CD4-positive, alpha-beta memory T cell (primary cell): ENCODE results near the gene SUCNR1. TPM values are rescaled to one million over a fixed set of nuclear protein-coding genes. Genes with fewer than 3 reads are reported as not detected.
"Not testable (repeated sequence)": the region's sequence is repeated elsewhere in the genome, so short reads cannot be mapped to it uniquely, and the experiment has no call there.

Source experiments
- CTCF ChIA-PET: fragments of 350-600 bp; sonication (Branson Sonifier 250); formaldehyde crosslinking; loops from one replicate; lab custom pipeline; 2021; ENCODE audit warnings: inconsistent platforms; ENCODE audit not compliant: partially characterized antibody; lab: Charles Lee
- POLR2A ChIA-PET: fragments of 350-600 bp; sonication (Branson Sonifier 250); formaldehyde crosslinking; loops from one replicate; lab custom pipeline; 2021; ENCODE audit not compliant: partially characterized antibody; lab: Charles Lee
- DNase-seq, 5 donors: peaks; one replicate each; pipeline versions ENCODE4 v3.0.0 to v3.0.0-alpha.2; 2020 to 2022; ENCODE audit warnings: mixed read lengths in 1 of 5
- H3K27ac ChIP-seq: one replicate; pipeline ENCODE4 v1.7.0; 2013; ENCODE audit warnings: low read depth, low read length
- H3K27me3 ChIP-seq: 2 replicates; pipeline ENCODE4 v1.7.0; 2013; ENCODE audit warnings: mild to moderate bottlenecking, low read length, moderate library complexity; ENCODE audit not compliant: insufficient read depth
- H3K36me3 ChIP-seq: 2 replicates; pipeline ENCODE4 v1.7.0; 2013; ENCODE audit warnings: mild to moderate bottlenecking, low read length, moderate library complexity; ENCODE audit not compliant: insufficient read depth
- H3K4me1 ChIP-seq: 2 replicates; pipeline ENCODE4 v1.7.0; 2013; ENCODE audit warnings: mild to moderate bottlenecking, low read length, moderate library complexity; ENCODE audit not compliant: insufficient read depth
- H3K4me3 ChIP-seq, 2 donors: one replicate each; pipeline ENCODE4 v1.7.0; 2013; ENCODE audit warnings: low read length in 2 of 2, mild to moderate bottlenecking in 1 of 2
- H3K9me3 ChIP-seq, 2 donors: one replicate each; pipeline ENCODE4 v1.7.0; 2013; ENCODE audit warnings: low read length in 2 of 2, control low read depth in 1 of 2; ENCODE audit not compliant: control insufficient read depth in 1 of 2
- H3K27ac Mint-ChIP-seq, 7 donors: one replicate each; pipeline ENCODE4 v1.8.0; 2020 to 2021; ENCODE audit warnings: mixed read lengths in 7 of 7, mild to moderate bottlenecking in 6 of 7, inconsistent platforms in 3 of 7, moderate library complexity in 3 of 7
- H3K27me3 Mint-ChIP-seq, 2 donors: one replicate each; pipeline ENCODE4 v1.8.0; 2020 to 2021; ENCODE audit warnings: mixed read lengths in 2 of 2
- H3K36me3 Mint-ChIP-seq, 2 donors: one replicate each; pipeline ENCODE4 v1.8.0; 2020 to 2021; ENCODE audit warnings: mixed read lengths in 2 of 2, inconsistent platforms in 1 of 2, mild to moderate bottlenecking in 1 of 2
- H3K4me1 Mint-ChIP-seq, 4 donors: one replicate each; pipeline ENCODE4 v1.8.0; 2020 to 2021; ENCODE audit warnings: mixed read lengths in 4 of 4, mild to moderate bottlenecking in 1 of 4
- H3K4me3 Mint-ChIP-seq, 8 donors: one replicate each; pipeline ENCODE4 v1.8.0; 2020 to 2021; ENCODE audit warnings: mixed read lengths in 8 of 8, mild to moderate bottlenecking in 7 of 8, moderate library complexity in 6 of 8, inconsistent platforms in 3 of 8
- H3K9me3 Mint-ChIP-seq, 8 donors: one replicate each; pipeline ENCODE4 v1.8.0; 2020 to 2021; ENCODE audit warnings: mixed read lengths in 8 of 8, mild to moderate bottlenecking in 5 of 8, inconsistent platforms in 3 of 8, moderate library complexity in 1 of 8
- intact Hi-C: fragments of 100-400 bp; cut with micrococcal nuclease; formaldehyde crosslinking; loops from one replicate; pipeline ENCODE4 v1.15.1; 2023
- polyA plus RNA-seq, 2 donors: library from polyadenylated mRNA; unstranded; fragments of 300-500 nt; fragmentation: Illumina TruSeq; gene quantifications; one replicate each; pipeline ENCODE4 v1.2.3, GENCODE V29; 2021
- total RNA-seq, 2 experiments: library from RNA; stranded (reverse); gene quantifications; one replicate each; pipeline ENCODE4 v1.2.3, GENCODE V29; 2021

SUCNR1 gene
- total and polyA plus RNA-seq, 4 experiments from 2014 or later: 0.14 to 0.15 TPM; not detected in 2

GRCh38 chr3:151871639-151872468, 1.6 kb upstream of the SUCNR1 start:
- Histone ChIP-seq H3K27ac (no peak overlapping the region), H3K9me3 (no peaks in the 10 kb centered on the region), H3K4me1 (no peaks in the 10 kb centered on the region), H3K27me3 (peaks cover under 1% of the 10 kb centered on the region), H3K36me3 (no peaks in the 10 kb centered on the region), H3K4me3 (no peak overlapping the region)
- Mint-ChIP-seq H3K4me1 (peaks cover 6 to 10% (median 6%) of the 10 kb centered on the region in 4 donors), H3K36me3 (no peaks in the 10 kb centered on the region), H3K9me3 (no peaks in the 10 kb centered on the region), H3K4me3 (peak overlapping the region in 1 of 8 donors; percentile 7), H3K27ac (no peak overlapping the region), H3K27me3 (peaks cover 0 to 5% of the 10 kb centered on the region in 2 donors)
- ChIA-PET CTCF (interaction anchor here (1.9 kb wide), 1 partner anchor 9 kb away, joined by 4 read pairs; no protein-coding TSS in a partner anchor), POLR2A (no interaction called here)
- intact Hi-C loops: no loop called here
- DNase-seq: no peak

- H3K9me3 ChIP-seq, POLR2A ChIA-PET, CTCF ChIA-PET, H3K27me3 ChIP-seq, H3K36me3 Mint-ChIP-seq, H3K4me3 ChIP-seq, DNase-seq, H3K27ac Mint-ChIP-seq, H3K27me3 Mint-ChIP-seq, intact Hi-C loops, H3K4me1 ChIP-seq, H3K9me3 Mint-ChIP-seq, H3K4me1 Mint-ChIP-seq, H3K27ac ChIP-seq, H3K4me3 Mint-ChIP-seq, H3K36me3 ChIP-seq: not testable (repeated sequence)
Measured at GRCh38 chr3:151874079-151874478, 636 bp downstream of the SUCNR1 start.

GRCh38 chr3:151875759-151876158, 2.3 kb downstream of the SUCNR1 start:
- Mint-ChIP-seq H3K36me3 (no peaks in the 10 kb centered on the region), H3K27ac (no peak overlapping the region), H3K4me3 (peak overlapping the region in 1 of 8 donors; percentile 14), H3K4me1 (peaks cover 7 to 14% (median 10%) of the 10 kb centered on the region in 4 donors), H3K9me3 (no peaks in the 10 kb centered on the region), H3K27me3 (peaks cover 5 to 6% of the 10 kb centered on the region in 2 donors)
- H3K4me3 ChIP-seq: no peak overlapping the region
- no peaks in the 10 kb centered on the region for H3K36me3 ChIP-seq
- ChIA-PET POLR2A (no interaction called here), CTCF (interaction anchor here (1.2 kb wide), 1 partner anchor 43 kb away, joined by 3 read pairs; no protein-coding TSS in a partner anchor)
- H3K9me3 ChIP-seq: no peaks in the 10 kb centered on the region
- intact Hi-C loops: no loop called here
- H3K27ac ChIP-seq: no peak overlapping the region
- no peak for DNase-seq
- H3K4me1 ChIP-seq: no peaks in the 10 kb centered on the region
- peaks cover 6% of the 10 kb centered on the region for H3K27me3 ChIP-seq

GRCh38 chr3:151877269-151877668, 3.8 kb downstream of the SUCNR1 start:
- Mint-ChIP-seq H3K36me3 (no peaks in the 10 kb centered on the region), H3K9me3 (no peaks in the 10 kb centered on the region), H3K27ac (no peak overlapping the region), H3K27me3 (peaks cover 5 to 10% of the 10 kb centered on the region in 2 donors), H3K4me3 (no peak overlapping the region), H3K4me1 (peaks cover 0 to 9% (median 5%) of the 10 kb centered on the region in 4 donors)
- no peaks in the 10 kb centered on the region for H3K4me1 ChIP-seq
- H3K4me3 ChIP-seq: no peak overlapping the region
- H3K9me3 ChIP-seq: no peaks in the 10 kb centered on the region
- no peak overlapping the region for H3K27ac ChIP-seq
- H3K27me3 ChIP-seq: peaks cover 6% of the 10 kb centered on the region
- no peak for DNase-seq
- POLR2A ChIA-PET: no interaction called here
- CTCF ChIA-PET: no interaction called here
- H3K36me3 ChIP-seq: no peaks in the 10 kb centered on the region
- intact Hi-C loops: no loop called here

- intact Hi-C loops: no loop called here
- Mint-ChIP-seq H3K4me1 (peaks cover 0 to 9% (median 5%) of the 10 kb centered on the region in 4 donors), H3K9me3 (no peaks in the 10 kb centered on the region), H3K27ac (no peak overlapping the region), H3K4me3 (no peak overlapping the region), H3K36me3 (no peaks in the 10 kb centered on the region), H3K27me3 (peaks cover 5 to 10% of the 10 kb centered on the region in 2 donors)
- no peaks in the 10 kb centered on the region for H3K36me3 ChIP-seq
- no peak overlapping the region for H3K4me3 ChIP-seq
- no peak for DNase-seq
- no peak overlapping the region for H3K27ac ChIP-seq
- peaks cover 6% of the 10 kb centered on the region for H3K27me3 ChIP-seq
- H3K9me3 ChIP-seq: no peaks in the 10 kb centered on the region
- ChIA-PET CTCF (no interaction called here), POLR2A (no interaction called here)
- H3K4me1 ChIP-seq: no peaks in the 10 kb centered on the region
Measured at GRCh38 chr3:151878465-151878864, 5.0 kb downstream of the SUCNR1 start.

- Histone ChIP-seq H3K4me1 (no peaks in the 10 kb centered on the region), H3K4me3 (no peak overlapping the region), H3K9me3 (no peaks in the 10 kb centered on the region), H3K36me3 (no peaks in the 10 kb centered on the region), H3K27ac (no peak overlapping the region), H3K27me3 (peaks cover 6% of the 10 kb centered on the region)
- Mint-ChIP-seq H3K4me1 (peaks cover 0 to 9% (median 5%) of the 10 kb centered on the region in 4 donors), H3K9me3 (no peaks in the 10 kb centered on the region), H3K27ac (no peak overlapping the region), H3K4me3 (no peak overlapping the region), H3K27me3 (peaks cover 5 to 10% of the 10 kb centered on the region in 2 donors), H3K36me3 (no peaks in the 10 kb centered on the region)
- DNase-seq: no peak
- intact Hi-C loops: no loop called here
- POLR2A ChIA-PET: no interaction called here
- CTCF ChIA-PET: no interaction called here
Measured at GRCh38 chr3:151879037-151879436, 5.6 kb downstream of the SUCNR1 start.

GRCh38 chr3:151879679-151880415, 6.4 kb downstream of the SUCNR1 start:
- POLR2A ChIA-PET: no interaction called here
- Mint-ChIP-seq H3K27me3 (peaks cover 5 to 10% of the 10 kb centered on the region in 2 donors), H3K4me3 (no peak overlapping the region), H3K4me1 (peaks cover 0 to 9% (median 5%) of the 10 kb centered on the region in 4 donors), H3K36me3 (no peaks in the 10 kb centered on the region), H3K9me3 (peaks cover 0 to under 1% (median 0%) of the 10 kb centered on the region in 8 donors), H3K27ac (no peak overlapping the region)
- Histone ChIP-seq H3K36me3 (no peaks in the 10 kb centered on the region), H3K27me3 (peaks cover 6% of the 10 kb centered on the region), H3K4me3 (no peak overlapping the region), H3K4me1 (no peaks in the 10 kb centered on the region), H3K27ac (no peak overlapping the region), H3K9me3 (no peaks in the 10 kb centered on the region)
- no peak for DNase-seq
- CTCF ChIA-PET: interaction anchor here (0.5 kb wide), 1 partner anchor 77 kb away, joined by 3 read pairs; no protein-coding TSS in a partner anchor
- intact Hi-C loops: no loop called here
